Vagina (tissue), 2 donors: ENCODE results near the gene PHF5A. TPM values are rescaled to one million over a fixed set of nuclear protein-coding genes. Genes with fewer than 3 reads are reported as not detected.

Source experiments
- DNase-seq, 2 donors: peaks; one replicate each; pipeline ENCODE4 v3.0.0-alpha.2; 2017; ENCODE audit errors: extremely low spot score in 2 of 2
- H3K27ac ChIP-seq: fragments of 200-600 bp; sonication (generic); one replicate; pipeline ENCODE4 v1.5.1; 2019
- H3K27me3 ChIP-seq: fragments of 200-600 bp; sonication (generic); one replicate; pipeline ENCODE4 v1.5.1; 2019
- H3K36me3 ChIP-seq, 2 donors: fragments of 200-600 bp; sonication (generic); one replicate each; pipeline ENCODE4 v1.5.1; 2017 to 2019
- H3K4me1 ChIP-seq: fragments of 200-600 bp; sonication (generic); one replicate; pipeline ENCODE4 v1.5.1; 2019
- H3K4me3 ChIP-seq, 2 donors: fragments of 200-600 bp; sonication (generic); 1 replicate in 1 of 2; 2 replicates in 1 of 2; pipeline ENCODE4 v1.5.1; 2016 to 2019
- H3K9me3 ChIP-seq: fragments of 200-600 bp; sonication (generic); one replicate; pipeline ENCODE4 v1.5.1; 2019
- POLR2A ChIP-seq, 2 donors: fragments of 450-650 bp; IDR thresholded peaks; one replicate each; pipeline ENCODE4 v1.6.1; 2017; ENCODE audit warnings: antibody characterized with exemption in 2 of 2, mild to moderate bottlenecking in 2 of 2, moderate library complexity in 2 of 2
- POLR2AphosphoS5 ChIP-seq, 2 donors: sonication (generic); formaldehyde crosslinking; IDR thresholded peaks; one replicate each; pipeline ENCODE4 v1.9.0; 2017; ENCODE audit warnings: antibody characterized with exemption in 2 of 2, mild to moderate bottlenecking in 2 of 2, low read depth in 1 of 2; ENCODE audit not compliant: insufficient read depth in 1 of 2
- intact Hi-C: fragments of 100-400 bp; cut with DNase I; formaldehyde crosslinking; loops from one replicate; pipeline ENCODE4 v1.15.1; 2023
- total RNA-seq: library from RNA; depleted of rRNA; stranded (reverse); fragments of >200 nt; gene quantifications from one replicate; pipeline ENCODE4 v1.2.3, GENCODE V29; 2016
- TF ChIP-seq, protein P1 (sequence below), 3 experiments: fragments of 450-650 bp in 2 of 3; fragments of 200-600 bp in 1 of 3; sonication (generic) in 1 of 3; IDR thresholded peaks; one replicate each; pipeline ENCODE4 v1.5.1; 2017 to 2019; ENCODE audit warnings: antibody characterized with exemption in 3 of 3, mild to moderate bottlenecking in 2 of 3, moderate library complexity in 2 of 3

PHF5A gene
- total RNA-seq, 1 donor from 2014 or later, result 35.4 TPM

DNA sequence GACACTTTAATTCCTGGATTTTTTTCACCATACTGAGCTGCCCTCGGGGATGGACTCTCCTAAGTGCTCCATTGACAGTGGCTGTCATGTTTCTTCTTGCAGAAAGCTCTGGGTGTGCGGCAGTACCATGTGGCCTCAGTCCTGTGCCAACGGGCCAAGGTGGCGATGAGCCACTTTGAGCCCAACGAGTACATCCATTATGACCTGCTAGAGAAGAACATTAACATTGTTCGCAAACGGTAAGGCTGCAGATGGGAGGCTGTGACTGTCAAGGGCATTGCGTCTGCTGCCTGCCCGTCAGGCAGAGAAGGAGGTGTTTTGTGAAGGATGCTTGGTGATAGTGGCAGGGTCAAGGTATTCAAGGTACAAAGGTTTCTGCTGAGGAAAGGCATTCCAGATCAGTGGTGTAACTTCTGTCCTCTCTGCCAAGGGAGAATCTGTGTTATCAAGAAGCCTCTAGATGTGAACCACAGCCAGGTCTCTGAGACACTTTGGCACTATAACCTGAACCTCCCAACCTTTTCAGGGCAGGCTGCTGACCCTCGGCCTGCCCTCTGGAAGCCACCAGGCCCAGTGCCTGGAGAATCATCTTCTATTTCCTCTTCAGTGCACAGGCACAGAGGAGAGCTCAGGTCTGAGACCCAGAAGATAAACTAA, 31.3 kb upstream of the PHF5A start:
- peaks cover 20% of the 10 kb centered on the region for H3K4me1 ChIP-seq
- intact Hi-C loops, result no loop called here
- no peak for DNase-seq
- H3K27me3 ChIP-seq, result no peaks in the 10 kb centered on the region
- no peaks in the 10 kb centered on the region for H3K9me3 ChIP-seq
- H3K36me3 ChIP-seq, result peaks cover 0 to 17% of the 10 kb centered on the region in 2 donors
- TF ChIP-seq, protein P1, sequence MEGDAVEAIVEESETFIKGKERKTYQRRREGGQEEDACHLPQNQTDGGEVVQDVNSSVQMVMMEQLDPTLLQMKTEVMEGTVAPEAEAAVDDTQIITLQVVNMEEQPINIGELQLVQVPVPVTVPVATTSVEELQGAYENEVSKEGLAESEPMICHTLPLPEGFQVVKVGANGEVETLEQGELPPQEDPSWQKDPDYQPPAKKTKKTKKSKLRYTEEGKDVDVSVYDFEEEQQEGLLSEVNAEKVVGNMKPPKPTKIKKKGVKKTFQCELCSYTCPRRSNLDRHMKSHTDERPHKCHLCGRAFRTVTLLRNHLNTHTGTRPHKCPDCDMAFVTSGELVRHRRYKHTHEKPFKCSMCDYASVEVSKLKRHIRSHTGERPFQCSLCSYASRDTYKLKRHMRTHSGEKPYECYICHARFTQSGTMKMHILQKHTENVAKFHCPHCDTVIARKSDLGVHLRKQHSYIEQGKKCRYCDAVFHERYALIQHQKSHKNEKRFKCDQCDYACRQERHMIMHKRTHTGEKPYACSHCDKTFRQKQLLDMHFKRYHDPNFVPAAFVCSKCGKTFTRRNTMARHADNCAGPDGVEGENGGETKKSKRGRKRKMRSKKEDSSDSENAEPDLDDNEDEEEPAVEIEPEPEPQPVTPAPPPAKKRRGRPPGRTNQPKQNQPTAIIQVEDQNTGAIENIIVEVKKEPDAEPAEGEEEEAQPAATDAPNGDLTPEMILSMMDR (IDR thresholded peaks at IDR 0.05), result no peak
- TF ChIP-seq POLR2A (IDR thresholded peaks at IDR 0.05), result no peak
- no peak for TF ChIP-seq POLR2AphosphoS5 (IDR thresholded peaks at IDR 0.05; ENCODE audit: insufficient read depth in 1 of 2, low read depth in 1 of 2)
- no peak overlapping the region for H3K4me3 ChIP-seq
- H3K27ac ChIP-seq, result no peak overlapping the region

DNA sequence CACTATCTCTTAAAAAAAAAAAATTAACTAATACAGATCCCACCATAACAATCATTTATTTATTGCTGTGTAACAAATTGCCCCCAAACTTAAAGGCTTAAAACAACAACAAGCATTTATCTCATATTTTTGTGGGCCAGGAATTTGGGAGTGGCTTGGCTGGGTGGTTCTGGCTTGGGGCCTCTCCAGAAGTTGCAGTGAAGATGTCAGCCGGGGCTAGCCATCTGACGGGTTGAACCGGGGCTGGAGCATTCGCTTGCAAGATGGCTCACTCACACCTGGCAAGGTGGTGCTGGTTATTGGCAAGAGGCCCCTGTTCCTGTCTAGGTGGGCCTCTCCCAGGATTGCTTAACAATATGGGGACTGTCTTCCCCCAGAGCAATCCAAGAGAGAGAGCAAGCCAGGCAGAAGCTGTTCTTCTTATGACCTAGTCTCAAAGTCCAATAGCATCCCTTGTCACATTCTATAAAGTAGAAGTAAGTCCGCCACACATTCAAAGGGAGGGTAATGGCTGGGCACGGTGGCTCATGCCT, 29.9 kb upstream of the PHF5A start:
- no peak for DNase-seq

DNA sequence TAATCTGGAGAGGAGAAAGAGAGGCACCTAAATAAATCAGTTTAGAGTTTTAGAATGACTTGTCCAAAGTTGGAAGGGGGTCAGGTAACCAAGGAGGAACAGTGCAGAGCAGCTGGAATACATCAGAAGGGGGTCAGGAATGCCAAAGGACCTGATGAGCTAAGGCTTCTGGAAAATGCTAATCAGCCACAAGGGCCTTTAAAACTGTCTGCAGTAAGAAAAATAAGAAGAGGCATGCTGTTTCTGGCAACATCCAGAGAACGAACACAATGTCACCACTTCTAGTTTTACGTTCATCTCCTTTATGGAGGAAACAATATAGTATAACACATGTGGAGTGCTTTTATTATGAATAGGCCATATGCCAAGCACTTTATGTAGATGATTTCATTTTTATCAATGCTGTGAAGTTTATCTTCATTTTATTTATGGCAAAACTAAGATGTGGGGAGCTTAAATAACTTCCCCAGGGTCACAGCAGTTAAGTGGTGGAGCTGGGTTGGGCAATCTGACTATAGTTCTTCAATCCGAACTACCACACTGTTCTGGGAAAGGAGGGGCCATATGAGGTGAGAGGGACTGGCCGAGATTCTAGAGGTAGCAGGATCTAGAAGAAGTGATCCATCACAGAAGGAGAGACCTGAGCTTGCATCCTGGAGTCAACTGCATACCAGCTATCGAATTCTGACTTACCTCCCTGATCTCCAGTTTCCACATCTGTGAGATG, 23.0 kb upstream of the PHF5A start:
- H3K4me3 ChIP-seq, result no peak overlapping the region
- no peaks in the 10 kb centered on the region for H3K9me3 ChIP-seq
- intact Hi-C loops, result no loop called here
- peaks cover 28% of the 10 kb centered on the region for H3K4me1 ChIP-seq
- no peaks in the 10 kb centered on the region for H3K27me3 ChIP-seq
- no peak for TF ChIP-seq POLR2A (IDR thresholded peaks at IDR 0.05)
- TF ChIP-seq POLR2AphosphoS5 (IDR thresholded peaks at IDR 0.05; ENCODE audit: insufficient read depth in 1 of 2, low read depth in 1 of 2), result peak in 1 of 2 donors; percentile 79
- H3K36me3 ChIP-seq, result no peaks in the 10 kb centered on the region
- peak overlapping the region; percentile 77 for H3K27ac ChIP-seq
- no peak for DNase-seq

More for the DNA sequence above, 29.9 kb upstream of the PHF5A start:
- Histone ChIP-seq H3K4me3 (no peak overlapping the region), H3K36me3 (peaks cover 0 to 17% of the 10 kb centered on the region in 2 donors), H3K27ac (peak overlapping the region; percentile 4), H3K4me1 (peaks cover 20% of the 10 kb centered on the region), H3K9me3 (no peaks in the 10 kb centered on the region), H3K27me3 (no peaks in the 10 kb centered on the region)
- TF ChIP-seq, protein P1 (IDR thresholded peaks at IDR 0.05), result no peak
- TF ChIP-seq POLR2AphosphoS5 (IDR thresholded peaks at IDR 0.05; ENCODE audit: insufficient read depth in 1 of 2, low read depth in 1 of 2) (no peak), POLR2A (IDR thresholded peaks at IDR 0.05) (no peak)
- intact Hi-C loops, result no loop called here

- Histone ChIP-seq H3K27ac (no peak overlapping the region), H3K27me3 (no peaks in the 10 kb centered on the region), H3K9me3 (no peaks in the 10 kb centered on the region), H3K4me1 (peaks cover 32% of the 10 kb centered on the region), H3K36me3 (no peaks in the 10 kb centered on the region), H3K4me3 (no peak overlapping the region)
- intact Hi-C loops, result no loop called here
- no peak for DNase-seq
- TF ChIP-seq POLR2A (IDR thresholded peaks at IDR 0.05) (no peak), POLR2AphosphoS5 (IDR thresholded peaks at IDR 0.05; ENCODE audit: insufficient read depth in 1 of 2, low read depth in 1 of 2) (no peak)
- TF ChIP-seq, protein P1 (IDR thresholded peaks at IDR 0.05), result no peak
Measured at GRCh38 chr22:41488596-41489385, 20.3 kb upstream of the PHF5A start.

DNA sequence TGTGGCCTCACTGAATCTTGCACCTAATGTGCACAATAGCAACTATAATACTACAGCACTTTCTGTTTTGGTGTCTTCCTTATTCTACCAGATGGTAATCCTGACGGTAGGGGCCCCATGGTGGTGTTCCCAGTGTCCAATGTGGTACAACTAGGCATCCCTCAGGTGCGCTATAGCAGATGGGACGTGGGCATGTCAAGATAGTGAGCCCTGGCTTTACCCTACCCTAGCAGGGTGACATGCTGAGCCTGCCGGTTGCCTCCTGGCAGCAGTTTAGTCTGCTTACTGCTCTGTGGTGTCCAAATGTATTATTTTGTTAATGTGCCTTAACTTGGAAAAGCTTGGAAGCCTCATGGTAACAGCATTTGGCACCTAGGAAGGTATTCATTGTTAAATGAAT, 19.6 kb upstream of the PHF5A start:
- Histone ChIP-seq H3K36me3 (no peaks in the 10 kb centered on the region), H3K4me1 (peaks cover 39% of the 10 kb centered on the region), H3K4me3 (no peak overlapping the region), H3K27ac (no peak overlapping the region), H3K9me3 (no peaks in the 10 kb centered on the region), H3K27me3 (no peaks in the 10 kb centered on the region)
- no peak for DNase-seq
- intact Hi-C loops, result no loop called here
- TF ChIP-seq POLR2A (IDR thresholded peaks at IDR 0.05) (no peak), POLR2AphosphoS5 (IDR thresholded peaks at IDR 0.05; ENCODE audit: insufficient read depth in 1 of 2, low read depth in 1 of 2) (no peak)
- TF ChIP-seq, protein P1 (IDR thresholded peaks at IDR 0.05), result no peak
